Psoas muscle (tissue), 8 donors: ENCODE measurements around the gene NUP210. TPM values are rescaled to one million over a fixed set of nuclear protein-coding genes. Genes with fewer than 3 reads are reported as not detected.

Experiments
- ATAC-seq, 4 donors: fragments of 200-7000 bp; cut with Tn5 transposase; one replicate each; pipeline ENCODE4 v1.9.1; 2020; ENCODE audit warnings: moderate library complexity in 3 of 4, mild to moderate bottlenecking in 2 of 4
- DNase-seq, 2 donors: peaks; one replicate each; pipeline ENCODE4 v3.0.0-alpha.2; 2020
- H3K27ac ChIP-seq: fragments of 200-600 bp; one replicate; pipeline ENCODE4 v1.8.0; 2022
- H3K27me3 ChIP-seq, 3 donors: fragments of 200-600 bp in 1 of 3; one replicate each; pipeline versions ENCODE4 v1.6.1 to v1.8.0; 2013 to 2022; ENCODE audit warnings: low read length in 2 of 3, mild to moderate bottlenecking in 2 of 3, moderate library complexity in 1 of 3; ENCODE audit not compliant: insufficient read depth in 3 of 3
- H3K36me3 ChIP-seq, 2 donors: fragments of 200-600 bp in 1 of 2; one replicate each; pipeline versions ENCODE4 v1.6.1 to v1.8.0; 2013 to 2022; ENCODE audit warnings: low read depth in 1 of 2, mild to moderate bottlenecking in 1 of 2, moderate library complexity in 1 of 2; ENCODE audit not compliant: insufficient read depth in 1 of 2
- H3K4me1 ChIP-seq: fragments of 200-600 bp; one replicate; pipeline ENCODE4 v1.8.0; 2022
- H3K4me3 ChIP-seq: fragments of 200-600 bp; one replicate; pipeline ENCODE4 v1.8.0; 2022; ENCODE audit warnings: mild to moderate bottlenecking
- H3K9me3 ChIP-seq: fragments of 200-600 bp; one replicate; pipeline ENCODE4 v1.8.0; 2022
- CTCF ChIP-seq: fragments of 200-600 bp; IDR thresholded peaks from one replicate; pipeline ENCODE4 v1.8.0; 2022; ENCODE audit warnings: antibody characterized with exemption
- whole genome bisulfite sequencing, 3 donors: extraction: QIAGEN DNeasy Blood & Tissue Kit; methylation state at CpG; one replicate each; pipeline versions ENCODE4 v1.1.6 to v1.1.7; 2013; 5-methylcytosine and 5-hydroxymethylcytosine counted together
- intact Hi-C, 2 donors: fragments of 100-400 bp; cut with DNase I; formaldehyde crosslinking; loops; one replicate each; pipeline versions ENCODE4 v1.11.0 to v1.14.2; 2022
- polyA plus RNA-seq, 3 donors: library from polyadenylated mRNA; stranded (reverse); fragments of 200-250 nt; gene quantifications; one replicate each; pipeline ENCODE4 v1.2.3, GENCODE V29; 2013
- total RNA-seq, 4 donors: library from RNA; stranded (reverse); fragmentation: NEBNext Ultra II Directional in 2 of 4; extraction: Animal tissue kit (Norgen Biotek cat#: 25700) in 2 of 4; gene quantifications; one replicate each; pipeline versions ENCODE4 v1.2.1 to v1.2.4, GENCODE V29; 2021 to 2023
- donor health status: healthy with polysubstance abuse.
- donor health status: DM: no; HTN: no; CAD: no; lungs with moderate emphysema.
- donor health status: Bipolar disorder and iron deficiency.
- donor health status: healthy.
- donor health status: DM: yes; HTN: yes; CAD: no.
- donor health status: DM: no; HTN: no; CAD: no.
- donor health status: DM: no; HTN: no; CAD: no.
- donor health status: DM: yes; HTN: yes; CAD: no.

The NUP210 gene
- total and polyA plus RNA-seq, 7 donors, result 0.29 to 8.0 (median 2.1) TPM

DNA sequence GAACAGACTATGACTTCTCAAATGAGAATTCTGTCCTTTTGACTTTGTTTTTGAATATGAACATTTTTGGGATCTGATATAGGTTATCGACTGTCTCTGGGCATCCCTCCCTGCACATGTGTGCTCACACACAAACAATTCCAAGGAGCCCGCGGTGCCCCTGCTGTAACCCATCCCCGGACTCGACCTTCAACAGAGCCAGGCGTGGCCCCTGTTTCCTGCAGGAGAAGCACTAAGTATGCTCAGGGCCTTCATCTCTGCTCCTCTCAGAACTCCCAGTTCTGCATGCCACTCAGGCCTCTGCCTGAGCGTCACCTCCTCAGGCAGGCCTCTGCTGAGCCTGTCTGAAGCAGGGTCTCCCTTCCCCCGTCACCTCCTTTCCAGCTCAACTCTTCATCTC lies 57.6 kb downstream of the NUP210 start:
- intact Hi-C loops, result no loop called here
- no peak overlapping the region for H3K4me3 ChIP-seq
- no peaks in the 10 kb centered on the region for H3K4me1 ChIP-seq
- no peak overlapping the region for H3K27ac ChIP-seq
- ATAC-seq (no peak), DNase-seq (no peak)
- peaks cover 0 to 67% of the 10 kb centered on the region in 2 donors for H3K36me3 ChIP-seq
- TF ChIP-seq CTCF, result no peak
- 93 to 95% (median 95%) methylated on average over 8 of the region's 8 CpGs for WGBS, 3 donors
- no peaks in the 10 kb centered on the region for H3K9me3 ChIP-seq
- H3K27me3 ChIP-seq, result no peaks in the 10 kb centered on the region

DNA sequence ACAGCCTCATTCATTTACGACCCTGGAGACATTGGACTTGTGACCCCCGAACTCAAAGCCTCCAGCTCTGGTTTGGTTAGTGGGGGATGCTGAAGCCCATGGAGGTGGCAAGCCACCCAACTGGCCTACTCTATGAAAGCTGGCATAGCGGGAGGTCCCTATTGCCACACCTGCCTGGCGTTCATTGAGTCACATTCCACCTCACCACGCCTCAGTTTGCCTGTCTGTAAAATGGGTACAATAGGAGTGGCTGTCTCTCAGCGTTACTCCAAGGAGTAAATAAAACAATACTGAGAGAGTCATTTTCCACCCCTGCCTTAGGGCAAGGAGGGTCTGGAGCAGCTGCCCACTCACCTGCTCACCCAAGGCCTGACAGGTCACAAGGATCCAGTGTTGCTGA lies 60.2 kb downstream of the NUP210 start:
- no peaks in the 10 kb centered on the region for H3K27me3 ChIP-seq
- DNase-seq, result no peak
- 95 to 98% (median 97%) methylated on average over 6 of the region's 6 CpGs for WGBS, 3 donors
- intact Hi-C loops, result no loop called here
- H3K4me1 ChIP-seq, result no peaks in the 10 kb centered on the region
- H3K27ac ChIP-seq, result no peak overlapping the region
- TF ChIP-seq CTCF, result no peak
- H3K36me3 ChIP-seq, result peaks cover 0 to 76% of the 10 kb centered on the region in 2 donors
- no peaks in the 10 kb centered on the region for H3K9me3 ChIP-seq
- ATAC-seq, result no peak
- H3K4me3 ChIP-seq, result no peak overlapping the region

- H3K9me3 ChIP-seq, result no peaks in the 10 kb centered on the region
- intact Hi-C loops, result no loop called here
- H3K27me3 ChIP-seq, result no peaks in the 10 kb centered on the region
- no peaks in the 10 kb centered on the region for H3K4me1 ChIP-seq
- TF ChIP-seq CTCF, result no peak
- no peak overlapping the region for H3K27ac ChIP-seq
- H3K4me3 ChIP-seq, result no peak overlapping the region
- peaks cover 0 to 65% of the 10 kb centered on the region in 2 donors for H3K36me3 ChIP-seq
- WGBS, 3 donors, result 88 to 95% (median 91%) methylated on average over 7 of the region's 7 CpGs
- DNase-seq, result no peak
- no peak for ATAC-seq
These were observed 61.5 kb downstream of the NUP210 start for GRCh38 chr3:13358643-13359042.

DNA sequence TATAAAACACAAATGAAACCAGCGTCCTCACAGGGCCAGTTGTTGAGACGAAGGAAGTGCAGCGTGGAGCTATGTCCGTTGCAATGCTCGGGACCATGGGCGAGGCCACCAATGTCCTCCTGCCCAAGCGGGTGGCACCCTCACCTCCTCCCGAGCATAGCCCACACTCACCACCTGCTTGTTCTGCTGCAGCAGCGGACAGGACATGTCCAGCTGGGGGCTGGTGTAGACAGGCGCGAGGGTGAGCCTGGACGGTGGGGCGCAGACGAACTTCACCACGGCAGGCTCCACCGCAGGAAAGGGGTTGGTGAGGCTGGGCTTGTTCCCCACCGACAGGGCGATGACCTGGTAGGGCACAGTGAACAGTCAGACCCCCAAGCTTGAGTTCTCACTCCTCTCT lies 62.1 kb downstream of the NUP210 start:
- no peak for ATAC-seq
- 87 to 94% (median 94%) methylated on average over 18 of the region's 18 CpGs for WGBS, 3 donors
- no peaks in the 10 kb centered on the region for H3K9me3 ChIP-seq
- no peaks in the 10 kb centered on the region for H3K27me3 ChIP-seq
- peaks cover 0 to 59% of the 10 kb centered on the region in 2 donors for H3K36me3 ChIP-seq
- DNase-seq, result no peak
- H3K4me1 ChIP-seq, result no peaks in the 10 kb centered on the region
- intact Hi-C loops, result no loop called here
- H3K27ac ChIP-seq, result no peak overlapping the region
- TF ChIP-seq CTCF, result no peak
- no peak overlapping the region for H3K4me3 ChIP-seq

DNA sequence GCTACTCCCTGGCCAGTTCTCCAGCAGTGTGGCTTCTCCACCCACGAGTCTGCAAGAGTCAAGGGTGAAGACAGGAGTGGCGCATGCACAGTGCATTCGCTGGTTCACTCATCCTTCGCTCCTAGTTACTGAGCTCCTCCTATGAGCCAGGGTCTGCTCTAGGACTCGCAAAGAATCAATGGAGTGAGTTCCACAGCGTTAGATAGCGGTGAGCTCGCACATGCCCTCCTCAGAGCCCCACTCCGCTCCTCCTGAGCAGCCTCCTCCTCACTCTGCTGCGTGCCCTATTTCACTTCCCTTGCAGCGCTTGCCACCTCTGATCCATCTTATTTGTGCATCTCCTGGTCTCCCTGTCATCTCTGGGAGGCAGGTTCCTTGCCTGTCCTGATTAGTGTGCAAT lies 63.0 kb downstream of the NUP210 start:
- no peak overlapping the region for H3K4me3 ChIP-seq
- no peaks in the 10 kb centered on the region for H3K9me3 ChIP-seq
- H3K27ac ChIP-seq, result no peak overlapping the region
- no peak for DNase-seq
- WGBS, 3 donors, result 90 to 91% (median 90%) methylated on average over 11 of the region's 11 CpGs
- ATAC-seq, result no peak
- intact Hi-C loops, result no loop called here
- no peaks in the 10 kb centered on the region for H3K27me3 ChIP-seq
- peaks cover 0 to 53% of the 10 kb centered on the region in 2 donors for H3K36me3 ChIP-seq
- no peak for TF ChIP-seq CTCF
- H3K4me1 ChIP-seq, result no peaks in the 10 kb centered on the region
